ENCODE results near the gene KIF3C.
"Not testable (repeated sequence)": the region's sequence is repeated elsewhere in the genome, so short reads cannot be mapped to it uniquely, and the experiment has no call there.

KIF3C gene

DNA sequence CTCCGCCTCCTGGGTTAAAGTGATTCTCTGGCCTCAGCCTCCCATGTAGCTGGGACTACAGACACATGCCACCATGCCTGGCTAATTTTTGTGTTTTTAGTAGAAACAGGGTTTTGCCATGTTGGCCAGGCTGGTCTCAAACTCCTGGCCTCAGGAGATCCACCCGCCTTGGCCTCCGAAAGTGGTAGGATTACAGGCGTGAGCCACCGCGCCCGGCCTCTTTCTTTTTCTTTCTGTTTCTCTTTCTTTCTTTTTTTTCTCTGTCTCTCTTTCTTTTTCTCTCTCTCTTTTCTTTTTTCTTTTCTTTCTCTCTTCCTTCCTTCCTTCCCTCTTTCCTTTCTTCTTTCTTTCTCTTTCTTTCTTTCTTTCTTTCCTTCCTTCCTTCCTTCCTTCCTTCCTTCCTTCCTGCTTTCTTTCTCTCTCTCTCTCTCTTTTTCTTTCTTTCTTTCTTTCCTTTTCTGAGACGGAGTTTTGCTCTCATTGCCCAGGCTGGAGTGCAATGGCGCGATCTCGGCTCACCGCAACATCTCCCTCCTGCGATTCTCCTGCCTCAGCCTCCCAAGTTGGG is 16.6 kb upstream of the KIF3C start:
- not testable (repeated sequence) for DNase-seq

DNA sequence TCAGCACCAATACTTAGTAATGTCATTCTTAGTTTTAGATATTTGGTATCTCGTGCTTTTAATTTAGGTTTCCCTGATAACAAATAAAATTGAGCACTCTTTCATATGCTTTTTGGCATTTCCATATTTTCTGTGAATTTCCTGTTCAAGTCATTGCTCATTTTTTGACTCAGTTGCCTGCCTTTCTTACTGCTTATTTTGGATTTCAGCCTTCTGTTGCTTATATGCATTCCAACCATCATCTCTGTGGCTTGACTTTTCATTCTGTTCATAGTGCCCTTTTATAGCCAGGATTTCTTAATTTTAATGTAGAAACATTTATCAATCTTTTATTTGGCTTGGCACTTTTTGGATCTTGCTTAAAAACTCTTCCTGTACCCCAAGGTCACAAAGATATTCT is 14.5 kb upstream of the KIF3C start:
- DNase-seq: no peak

DNA sequence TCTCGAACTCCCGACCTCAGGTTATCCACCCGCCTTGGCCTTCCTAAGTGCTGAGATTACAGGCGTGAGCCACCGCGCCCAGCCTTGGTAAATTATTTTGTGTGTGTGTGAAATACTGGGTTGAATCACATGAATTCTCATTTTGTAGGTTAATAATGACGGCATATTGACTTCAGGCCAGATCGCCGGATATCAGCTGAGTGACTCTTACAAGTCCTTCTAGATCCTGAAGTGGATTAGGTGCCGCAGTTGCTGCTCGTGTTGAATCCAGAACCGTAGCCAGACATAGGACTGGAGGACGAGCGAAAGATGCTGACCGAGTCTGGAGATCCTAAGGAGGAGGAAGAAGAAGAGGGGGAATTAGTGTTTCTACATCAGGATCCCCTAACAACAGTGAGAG is 12.2 kb upstream of the KIF3C start:
- no peak for DNase-seq

DNA sequence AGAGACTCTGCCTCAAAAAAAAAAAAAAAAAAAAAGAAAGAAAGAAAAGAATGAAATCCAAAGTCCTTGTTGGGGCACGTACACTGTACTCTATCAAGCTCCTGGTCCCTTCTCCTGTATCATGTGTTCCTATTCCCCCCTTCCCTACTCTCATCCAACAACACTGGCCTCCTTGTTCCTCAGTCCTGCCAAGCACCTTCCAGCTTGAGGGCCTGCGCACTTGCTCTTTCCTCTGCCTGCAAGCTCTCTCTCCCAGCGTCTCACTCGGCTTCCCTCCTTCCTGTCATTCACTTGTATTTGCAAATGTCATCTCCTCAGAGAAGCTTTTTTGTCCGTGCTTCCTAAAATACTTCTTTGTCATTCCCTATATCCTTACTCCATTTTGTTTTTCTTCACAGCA is 10.8 kb upstream of the KIF3C start:
- no peak for DNase-seq

DNA sequence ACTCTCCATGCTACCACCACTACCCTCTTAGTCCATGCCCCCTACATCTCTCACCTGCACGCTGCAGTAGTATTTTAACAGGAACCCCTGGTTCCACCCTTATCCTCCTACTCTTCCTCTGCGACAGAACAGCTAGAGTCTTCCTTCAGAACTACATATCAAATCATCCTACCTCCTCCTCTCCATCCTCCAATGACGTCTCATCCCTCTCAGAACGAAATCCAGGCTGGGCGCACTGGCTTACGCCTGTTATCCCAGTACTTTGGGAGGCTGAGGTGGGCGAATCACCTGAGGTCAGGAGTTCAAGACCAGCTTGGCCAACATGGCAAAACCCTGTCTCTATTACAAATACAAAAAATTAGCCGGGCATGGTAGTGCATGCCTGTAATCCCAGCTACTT is 10.3 kb upstream of the KIF3C start:
- no peak for DNase-seq

DNA sequence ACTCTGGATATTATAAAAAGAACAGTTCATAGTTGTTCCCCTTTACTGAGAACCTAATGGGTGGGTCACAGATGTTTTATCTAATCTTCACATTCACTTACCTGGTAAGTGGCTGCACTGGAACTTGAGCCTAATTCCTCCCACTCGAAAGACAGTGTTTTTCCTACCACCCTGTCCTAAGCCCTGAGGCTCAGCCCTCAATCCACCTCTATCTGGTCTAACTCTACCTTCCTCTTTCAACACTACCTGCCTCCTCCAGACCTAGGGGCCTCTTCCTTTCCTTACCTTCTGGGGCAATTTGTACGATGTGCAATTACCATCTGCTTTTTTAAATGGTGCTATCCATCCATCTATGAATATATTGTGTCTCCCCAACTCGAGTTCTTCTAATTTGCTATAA is 9.7 kb upstream of the KIF3C start:
- DNase-seq: no peak

DNA sequence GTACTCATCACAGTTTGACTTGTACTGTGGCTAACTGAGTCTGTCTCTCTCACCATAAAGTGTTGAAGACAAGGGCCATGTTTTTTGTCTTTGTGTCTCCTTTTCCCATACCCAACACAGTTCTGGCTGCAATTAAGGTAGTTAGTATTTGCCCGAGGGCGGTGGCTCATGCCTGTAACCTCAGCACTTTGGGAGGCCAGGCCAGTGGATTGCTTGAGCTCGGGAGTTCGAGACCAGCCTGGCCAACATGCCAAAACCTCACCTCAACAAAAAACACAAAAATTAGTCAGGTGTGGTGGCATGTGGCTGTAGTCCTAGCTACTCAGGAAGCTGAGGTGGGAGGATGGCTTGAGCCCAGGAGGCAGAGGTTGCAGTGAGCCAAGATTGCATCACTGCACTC is 6.9 kb upstream of the KIF3C start:
- no peak for DNase-seq

DNA sequence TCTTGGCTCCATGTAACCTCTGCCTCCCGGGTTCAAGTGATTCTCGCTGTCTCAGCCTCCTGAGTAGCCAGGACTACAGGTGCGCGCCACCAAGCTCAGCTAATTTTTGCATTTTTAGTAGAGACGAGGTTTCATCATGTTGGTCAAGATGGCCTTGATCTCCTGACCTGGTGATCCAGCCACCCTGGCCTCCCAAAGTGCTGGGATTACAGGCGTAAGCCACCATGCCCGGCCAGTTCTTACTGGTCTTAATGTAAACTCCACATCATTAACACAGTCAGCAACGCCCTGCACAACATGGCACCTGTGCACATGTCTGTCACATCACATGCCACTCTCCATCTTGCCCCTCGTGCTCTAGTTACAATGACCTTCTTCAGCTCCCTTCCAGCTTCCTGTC is 5.8 kb upstream of the KIF3C start:
- no peak for DNase-seq

DNA sequence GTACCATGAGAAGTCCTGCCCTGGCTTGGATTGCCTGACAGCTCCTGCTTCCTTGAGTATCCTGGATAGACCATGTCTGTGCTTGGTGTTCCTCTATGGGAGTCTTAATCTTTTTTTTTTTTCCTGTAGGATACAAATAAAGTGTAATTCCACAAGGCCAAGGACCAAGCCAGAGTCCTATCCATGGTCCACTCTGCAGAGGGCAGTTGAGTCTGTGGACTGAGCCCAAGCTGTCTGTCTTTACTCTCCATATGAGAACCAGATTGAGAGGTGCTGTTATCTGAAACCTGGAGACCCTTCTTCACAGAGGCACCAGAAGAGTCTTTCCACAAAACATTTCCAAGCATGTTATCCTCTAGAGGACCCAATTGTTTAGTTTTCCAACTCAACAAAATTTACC is 1.4 kb upstream of the KIF3C start:
- no peak for DNase-seq

DNA sequence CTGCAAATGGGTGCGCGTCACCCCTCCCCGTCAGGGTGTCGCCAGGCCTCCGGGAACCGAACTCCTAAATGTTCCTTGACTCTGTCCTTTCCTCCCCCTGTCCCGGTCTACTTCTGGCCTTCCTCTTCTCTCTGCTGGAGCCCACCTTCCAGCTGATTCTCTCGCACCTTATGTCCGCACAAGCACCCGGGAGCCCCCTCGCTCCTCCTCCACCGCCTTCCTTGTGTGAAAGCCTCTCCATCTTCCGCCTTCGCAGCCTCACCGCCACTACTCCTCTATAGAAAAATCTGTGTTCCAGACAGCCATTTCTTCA is 627 bp upstream of the KIF3C start:
- no peak for DNase-seq

DNA sequence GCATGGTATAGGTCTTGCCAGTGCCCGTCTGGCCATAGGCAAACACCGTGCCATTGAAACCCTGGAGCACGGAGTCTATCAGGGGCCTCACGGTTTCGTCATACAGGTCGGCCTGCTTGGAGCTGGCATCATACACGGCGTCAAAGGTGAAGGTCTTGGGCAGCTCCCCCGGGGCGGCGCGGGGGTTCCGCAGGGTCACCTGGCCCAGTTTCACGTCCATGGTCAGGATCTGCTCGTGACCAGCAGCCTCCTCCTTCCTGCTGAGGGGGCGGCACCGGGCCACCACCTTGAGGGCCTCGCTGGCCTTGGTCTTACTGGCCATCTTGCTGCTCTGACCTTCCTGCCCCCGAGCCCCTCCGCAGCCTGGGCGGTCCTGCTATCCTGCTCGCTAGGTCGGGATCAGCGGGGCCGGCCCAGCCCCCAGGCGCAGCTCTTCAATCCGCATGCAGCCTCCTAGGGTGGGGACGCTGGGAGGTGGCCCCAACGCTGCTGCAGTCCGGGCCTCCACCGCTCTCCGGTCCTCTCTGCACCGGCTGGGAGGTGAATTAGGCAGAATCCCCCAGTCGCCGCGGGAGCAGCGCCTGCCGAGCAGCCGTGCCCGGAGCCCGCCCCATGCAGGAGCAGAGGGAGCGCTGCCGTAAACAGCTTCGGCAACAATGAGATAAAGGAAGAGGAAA is 563 bp downstream of the KIF3C start:
- DNase-seq: no peak

DNA sequence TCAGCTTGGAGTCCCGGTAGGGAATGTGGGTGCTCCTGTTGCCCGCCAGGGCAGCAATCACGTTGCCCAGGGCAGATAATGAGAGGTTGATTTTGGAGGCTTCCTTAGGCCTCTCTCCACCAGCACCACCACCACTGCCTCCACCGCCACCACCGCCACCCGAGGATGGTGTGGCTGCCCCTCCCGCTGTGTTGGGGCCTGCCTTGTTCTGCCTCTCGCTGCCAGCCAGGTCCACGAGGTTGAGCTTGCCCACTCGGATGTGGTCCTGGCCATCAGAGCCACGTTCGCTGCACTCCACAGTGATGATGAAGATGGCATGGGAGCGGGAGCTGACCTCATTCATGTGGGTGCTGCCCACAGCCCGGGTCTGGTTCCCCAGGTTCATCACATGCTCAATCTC is 1.3 kb downstream of the KIF3C start:
- DNase-seq: no peak

DNA sequence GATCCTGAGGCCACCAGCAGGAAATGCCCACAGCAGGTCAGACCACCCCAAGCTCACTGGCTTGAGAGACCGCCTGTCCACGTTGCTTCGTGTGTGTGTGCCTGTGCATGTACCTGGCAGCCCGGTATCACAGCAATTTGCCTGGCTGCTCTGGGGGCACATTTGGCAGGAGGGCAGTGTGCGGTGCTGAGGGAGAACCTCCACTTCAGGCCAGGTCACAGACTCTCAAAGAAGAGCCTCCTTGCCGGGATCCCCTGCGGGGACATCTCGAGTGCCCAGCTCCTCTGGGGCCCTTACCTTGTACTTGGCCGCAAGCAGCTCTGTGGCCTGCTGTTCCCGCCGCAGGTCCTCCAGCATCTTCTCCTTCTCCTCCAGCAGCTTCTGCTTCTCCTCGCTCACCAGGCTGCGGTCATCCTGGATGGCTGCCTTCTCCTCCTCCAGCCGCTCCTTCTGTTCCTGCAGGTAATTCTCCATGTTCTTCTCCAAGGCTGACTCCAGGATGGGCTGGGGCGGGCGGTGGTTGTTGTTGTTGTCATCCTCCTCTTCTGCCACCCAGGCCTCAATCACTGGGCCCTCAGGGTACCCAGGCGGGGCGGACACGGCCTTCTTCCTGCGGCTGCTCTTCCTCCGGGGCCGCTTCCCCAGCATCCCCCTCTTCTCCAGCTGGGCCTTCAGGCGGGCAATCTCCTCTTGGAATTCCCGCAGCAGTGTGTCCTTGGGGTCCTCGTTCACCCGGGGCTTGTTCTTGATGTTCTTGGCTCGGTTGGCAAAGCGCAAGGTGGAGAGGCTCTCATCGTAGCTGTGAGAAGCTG is 2.0 kb downstream of the KIF3C start:
- DNase-seq: no peak

DNA sequence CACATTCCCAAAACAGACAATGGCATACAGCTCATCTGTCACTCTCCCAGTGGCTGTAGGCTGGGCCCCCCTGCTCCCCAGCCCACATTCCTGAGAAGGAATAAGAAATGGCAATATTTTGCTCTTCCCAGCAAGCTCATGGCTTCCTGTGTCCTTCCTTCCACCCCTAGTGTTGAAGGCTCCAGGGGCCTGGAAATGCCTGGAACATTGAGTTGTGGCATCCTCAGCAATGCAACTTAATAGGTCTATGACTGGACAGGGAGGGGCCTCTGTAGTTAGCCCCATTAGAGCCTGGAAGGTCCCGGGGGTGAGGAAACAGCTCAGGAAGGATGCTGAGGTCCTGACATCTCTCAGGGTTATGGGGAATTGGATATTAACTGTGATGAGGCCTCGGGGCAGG is 3.3 kb downstream of the KIF3C start:
- no peak for DNase-seq

DNA sequence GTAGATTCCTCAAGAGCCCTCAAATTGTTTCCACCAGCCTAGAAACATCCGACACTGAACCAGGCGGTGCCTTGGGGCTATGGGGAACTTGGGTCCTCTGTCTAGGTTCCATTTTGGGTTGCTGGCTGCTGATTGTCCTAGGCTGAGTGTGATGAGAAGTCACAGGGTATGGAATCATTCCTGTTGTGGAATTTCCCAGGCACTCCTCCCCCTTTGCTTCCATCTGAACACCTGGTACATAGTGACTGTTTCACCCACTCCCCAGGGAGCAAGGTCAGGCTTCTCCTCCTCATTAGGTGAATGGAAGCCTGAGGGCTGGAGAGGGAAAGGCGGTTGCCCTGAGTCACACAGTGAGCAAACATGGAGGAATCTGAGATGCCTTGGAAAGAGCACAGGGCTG is 4.5 kb downstream of the KIF3C start:
- no peak for DNase-seq

DNA sequence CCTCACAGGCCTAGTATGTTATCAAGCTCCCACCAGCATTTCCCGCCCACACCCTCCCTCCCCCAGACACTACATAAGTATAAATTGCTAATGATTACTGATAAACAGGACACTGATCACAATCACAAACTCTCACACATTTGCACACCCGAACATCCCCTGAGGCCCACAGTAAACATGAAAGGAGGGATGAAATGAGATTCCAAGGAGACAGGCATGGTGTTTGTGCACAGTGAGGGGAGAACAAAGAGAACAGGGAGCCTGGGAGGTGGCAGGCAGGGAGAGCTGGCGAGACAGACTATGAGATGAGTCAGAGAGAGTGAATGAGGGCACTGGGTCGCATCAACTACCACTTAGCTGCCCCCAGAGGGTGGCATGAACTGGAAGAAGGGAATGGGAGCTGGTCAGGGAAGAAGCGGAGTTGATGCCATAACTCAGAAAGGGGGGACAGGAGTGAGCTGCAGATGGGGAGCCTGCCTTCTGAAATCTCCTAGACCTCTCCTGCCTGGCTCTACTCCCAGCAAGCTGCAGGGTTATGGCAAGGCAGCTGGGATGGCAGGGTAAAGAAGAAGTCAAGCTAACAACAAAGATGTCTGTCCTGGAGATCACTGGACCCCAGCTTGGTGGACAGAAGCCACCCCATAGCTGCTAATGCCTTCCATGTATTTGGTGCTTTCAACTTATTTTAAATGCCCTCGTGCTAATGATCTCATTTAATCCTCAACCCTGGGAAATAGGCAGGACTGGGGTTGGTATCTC is 5.1 kb downstream of the KIF3C start:
- DNase-seq: no peak

DNA sequence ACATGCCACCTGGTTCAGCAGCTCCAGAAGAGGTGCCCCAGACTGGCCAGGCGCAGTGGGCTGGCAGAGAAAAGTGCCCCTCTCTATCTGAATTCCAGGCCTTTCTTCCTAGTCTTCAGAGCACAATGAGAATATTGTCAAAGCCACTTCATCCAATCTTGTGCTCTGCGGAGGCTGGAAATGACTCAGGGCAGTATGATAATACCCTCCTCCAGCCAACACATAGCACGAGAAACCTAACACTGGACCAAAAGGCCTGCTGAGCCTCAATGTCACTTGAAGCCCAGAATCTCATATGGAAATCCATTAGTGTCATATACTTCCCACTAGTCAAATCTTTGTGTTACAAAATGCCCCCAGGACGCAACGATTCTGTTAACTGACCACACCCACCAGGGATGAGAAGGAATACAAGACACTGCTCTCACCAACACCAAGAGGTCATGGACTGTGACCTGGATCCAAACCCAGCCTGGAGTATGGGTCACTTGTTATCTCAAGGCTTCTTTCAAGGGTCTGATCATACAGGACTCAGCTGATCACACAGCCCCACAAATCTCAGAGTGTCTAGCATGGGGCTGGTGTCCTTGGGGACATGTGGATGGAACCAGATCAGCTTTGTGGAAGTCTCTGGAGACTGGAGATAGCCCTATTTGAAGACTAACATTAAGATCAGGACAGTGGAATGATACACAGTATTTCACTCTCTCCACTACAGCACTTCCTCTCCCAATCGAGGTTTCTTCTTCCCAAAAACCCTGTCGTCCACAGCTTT is 10.1 kb downstream of the KIF3C start:
- DNase-seq: no peak

DNA sequence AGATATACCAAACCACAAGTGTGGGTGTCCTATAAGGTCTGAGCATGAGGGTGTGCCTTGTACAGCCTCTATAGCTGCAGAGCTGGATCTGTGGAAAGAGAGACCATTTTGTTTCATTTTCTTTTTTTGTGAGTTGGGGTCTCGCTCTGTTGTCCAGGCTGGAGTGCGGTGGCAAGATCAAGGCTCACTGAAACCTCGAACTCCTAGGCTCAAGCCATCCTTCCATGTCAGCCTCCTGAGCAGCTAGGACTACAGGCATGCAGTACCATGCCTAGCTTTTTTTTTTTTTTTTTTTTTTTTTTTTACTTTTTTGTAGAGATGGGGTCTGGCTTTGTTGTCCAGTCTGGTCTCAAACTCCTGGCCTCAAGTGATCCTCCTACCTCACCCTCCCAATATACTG is 10.7 kb downstream of the KIF3C start:
- no peak for DNase-seq

DNA sequence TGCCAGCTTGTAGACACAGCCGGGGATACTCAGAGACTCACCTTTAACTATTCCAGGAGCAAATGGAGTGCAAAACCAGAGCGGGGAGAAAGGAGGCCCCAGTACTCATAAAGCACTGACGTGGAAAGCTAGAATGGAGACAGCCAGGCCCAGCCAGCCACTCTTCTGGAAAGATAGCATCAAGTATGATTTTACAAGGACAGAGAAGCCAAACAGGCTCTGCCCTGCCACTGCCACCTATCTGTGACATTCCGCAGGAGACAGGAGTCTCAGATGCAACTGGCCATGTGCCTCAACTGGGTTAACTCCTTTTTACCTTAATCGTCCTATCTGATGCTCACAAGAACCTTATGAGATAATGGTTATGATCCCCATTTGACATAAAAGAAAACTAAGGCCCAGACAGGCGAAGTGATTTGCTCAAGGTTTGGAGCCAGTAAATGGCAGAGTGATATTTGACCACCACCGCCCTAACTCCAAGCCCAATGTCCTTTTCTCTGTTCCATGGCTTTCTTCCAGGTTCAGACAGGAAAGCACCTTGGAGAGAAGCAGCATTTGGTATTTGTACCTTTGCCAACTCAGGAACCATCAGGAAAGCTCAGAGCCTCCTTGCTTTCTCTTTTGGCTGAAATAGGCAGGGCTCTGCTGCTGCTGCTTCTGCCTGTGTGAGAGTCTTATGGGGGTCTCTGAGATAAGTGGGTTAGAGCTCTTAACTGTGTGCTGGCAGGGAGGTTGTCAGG is 15.6 kb downstream of the KIF3C start:
- DNase-seq: no peak

DNA sequence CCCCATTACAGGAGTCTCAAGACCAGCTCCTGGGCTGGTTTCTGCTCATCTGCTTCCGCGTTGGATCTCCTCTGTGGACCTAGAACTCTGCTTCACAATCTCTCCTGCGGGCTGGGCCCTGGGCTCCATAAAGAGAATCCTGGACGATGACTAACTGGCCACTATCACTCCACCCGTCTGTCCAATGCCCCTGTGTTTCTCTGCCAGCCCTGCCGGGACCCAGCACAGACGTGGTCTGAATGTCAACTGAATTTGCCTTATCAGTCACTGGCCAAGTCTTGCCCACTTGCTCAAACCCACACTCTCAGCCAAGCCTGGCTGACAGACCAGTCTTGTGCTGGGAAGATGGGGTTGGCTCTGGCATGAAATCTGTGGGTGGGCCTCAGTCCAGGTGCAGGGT is 17.4 kb downstream of the KIF3C start:
- DNase-seq: no peak

DNA sequence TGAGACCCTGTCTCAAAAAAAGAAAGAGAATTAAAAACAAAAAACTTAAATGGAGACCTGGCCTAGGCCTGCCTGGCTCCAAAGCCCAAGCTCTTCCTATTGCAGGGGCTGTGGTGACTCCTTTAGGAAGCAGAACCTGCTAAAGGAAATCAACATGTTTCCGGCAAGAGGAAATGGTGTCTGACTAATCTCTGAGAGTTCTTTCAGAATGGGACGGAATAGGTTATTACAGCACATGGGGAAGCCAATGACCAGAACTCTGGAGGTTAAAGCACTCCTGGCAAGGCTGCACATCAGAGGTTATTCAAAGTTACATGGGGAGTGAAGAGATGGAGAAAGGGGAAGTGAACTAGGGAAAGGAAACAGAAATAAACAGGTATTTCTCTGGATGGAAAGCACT is 21.4 kb downstream of the KIF3C start:
- no peak for DNase-seq

DNA sequence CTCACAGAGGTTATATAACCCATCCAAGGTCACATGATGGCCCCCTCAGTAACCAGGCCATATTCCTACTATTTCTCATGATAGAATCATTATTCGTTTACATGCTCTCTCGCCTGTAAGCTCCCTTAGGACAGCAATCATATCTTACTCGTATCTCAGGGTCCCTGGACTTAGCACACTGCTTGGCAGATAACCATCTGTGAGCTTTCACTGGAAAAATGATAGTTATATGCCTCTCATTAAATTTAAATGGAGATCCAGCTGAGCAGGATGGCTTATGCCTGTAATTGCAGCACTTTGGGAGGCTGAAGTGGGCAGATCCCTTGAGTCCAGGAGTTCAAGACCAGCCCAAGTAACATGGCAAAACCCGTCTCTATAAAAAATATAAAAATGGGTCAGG is 21.9 kb downstream of the KIF3C start:
- DNase-seq: no peak
